GM21423 (cell line): ENCODE measurements around the gene OR2F2.

Experiments
- ATAC-seq: cut with Tn5 transposase; IDR thresholded peaks from one replicate; pipeline ENCODE4 v1.9.1; 2021; ENCODE audit warnings: mild to moderate bottlenecking, moderate library complexity; ENCODE audit not compliant: unreplicated experiment

The OR2F2 gene

GRCh38 chr7:143934526-143935325 lies at the start of gene OR2F2:
Gene OR2F2 (plus strand): TSS chr7:143935233. CDS start chr7:143935233, 0 bp downstream.
- ATAC-seq = no peak

GRCh38 chr7:143885951-143886350 lies 49.1 kb upstream of the OR2F2 start:
- ATAC-seq = peak; percentile 26

GRCh38 chr7:143886826-143887477 lies 48.1 kb upstream of the OR2F2 start:
- no peak for ATAC-seq

GRCh38 chr7:143889068-143889467 lies 46.0 kb upstream of the OR2F2 start:
- no peak for ATAC-seq

- no peak for ATAC-seq
Measured at GRCh38 chr7:143890558-143890957, 44.5 kb upstream of the OR2F2 start.

GRCh38 chr7:143891457-143891856 lies 43.6 kb upstream of the OR2F2 start:
- no peak for ATAC-seq

- ATAC-seq = peak; percentile 98
Measured at GRCh38 chr7:143892527-143893300, 42.3 kb upstream of the OR2F2 start.

- ATAC-seq = no peak
Measured at GRCh38 chr7:143896667-143897066, 38.4 kb upstream of the OR2F2 start.

GRCh38 chr7:143898810-143899209 lies 36.2 kb upstream of the OR2F2 start:
- ATAC-seq = no peak

GRCh38 chr7:143900230-143900766 lies 34.7 kb upstream of the OR2F2 start:
- no peak for ATAC-seq

- no peak for ATAC-seq
Measured at GRCh38 chr7:143901332-143901667, 33.7 kb upstream of the OR2F2 start.

GRCh38 chr7:143901668-143902331 lies 33.2 kb upstream of the OR2F2 start, which contains the start of gene TCAF1:
Gene TCAF1 (minus strand): TSS chr7:143902176. CDS start chr7:143876608, 25,568 bp downstream.
- ATAC-seq = peak; percentile 91

- ATAC-seq = no peak
Measured at GRCh38 chr7:143902332-143902899, 32.6 kb upstream of the OR2F2 start.

- ATAC-seq = no peak
Measured at GRCh38 chr7:143905509-143905908, 29.5 kb upstream of the OR2F2 start.

- ATAC-seq = no peak
Measured at GRCh38 chr7:143906151-143906550, 28.9 kb upstream of the OR2F2 start.

- no peak for ATAC-seq
Measured at GRCh38 chr7:143906895-143907294, 28.1 kb upstream of the OR2F2 start.

- ATAC-seq = no peak
Measured at GRCh38 chr7:143908120-143908519, 26.9 kb upstream of the OR2F2 start.

GRCh38 chr7:143909863-143910262 lies 25.2 kb upstream of the OR2F2 start:
- no peak for ATAC-seq

- no peak for ATAC-seq
Measured at GRCh38 chr7:143910473-143911248, 24.4 kb upstream of the OR2F2 start.
